ENCODE measurements around the gene PROC.
A peak's percentile ranks its signal among the peaks of the same experiment; 100 is the strongest.

PROC gene

DNA sequence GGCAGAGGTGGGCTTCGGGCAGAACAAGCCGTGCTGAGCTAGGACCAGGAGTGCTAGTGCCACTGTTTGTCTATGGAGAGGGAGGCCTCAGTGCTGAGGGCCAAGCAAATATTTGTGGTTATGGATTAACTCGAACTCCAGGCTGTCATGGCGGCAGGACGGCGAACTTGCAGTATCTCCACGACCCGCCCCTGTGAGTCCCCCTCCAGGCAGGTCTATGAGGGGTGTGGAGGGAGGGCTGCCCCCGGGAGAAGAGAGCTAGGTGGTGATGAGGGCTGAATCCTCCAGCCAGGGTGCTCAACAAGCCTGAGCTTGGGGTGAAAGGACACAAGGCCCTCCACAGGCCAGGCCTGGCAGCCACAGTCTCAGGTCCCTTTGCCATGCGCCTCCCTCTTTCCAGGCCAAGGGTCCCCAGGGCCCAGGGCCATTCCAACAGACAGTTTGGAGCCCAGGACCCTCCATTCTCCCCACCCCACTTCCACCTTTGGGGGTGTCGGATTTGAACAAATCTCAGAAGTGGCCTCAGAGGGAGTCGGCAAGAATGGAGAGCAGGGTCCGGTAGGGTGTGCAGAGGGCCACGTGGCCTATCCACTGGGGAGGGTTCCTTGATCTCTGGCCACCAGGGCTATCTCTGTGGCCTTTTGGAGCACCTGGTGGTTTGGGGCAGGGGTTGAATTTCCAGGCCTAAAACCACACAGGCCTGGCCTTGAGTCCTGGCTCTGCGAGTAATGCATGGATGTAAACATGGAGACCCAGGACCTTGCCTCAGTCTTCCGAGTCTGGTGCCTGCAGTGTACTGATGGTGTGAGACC lies at the start of gene PROC:
TSS of gene PROC (plus strand) at position 128 of the 812 bp plus-strand sequence. CDS start 1,516 bp downstream, outside the sequence.
- DNase-seq (ENCODE audit: low read depth in 2 of 2) = no peak

GRCh38 chr2:127370010-127370409 lies 48.2 kb upstream of the PROC start:
- no peak for DNase-seq (ENCODE audit: low read depth in 2 of 2)

DNA sequence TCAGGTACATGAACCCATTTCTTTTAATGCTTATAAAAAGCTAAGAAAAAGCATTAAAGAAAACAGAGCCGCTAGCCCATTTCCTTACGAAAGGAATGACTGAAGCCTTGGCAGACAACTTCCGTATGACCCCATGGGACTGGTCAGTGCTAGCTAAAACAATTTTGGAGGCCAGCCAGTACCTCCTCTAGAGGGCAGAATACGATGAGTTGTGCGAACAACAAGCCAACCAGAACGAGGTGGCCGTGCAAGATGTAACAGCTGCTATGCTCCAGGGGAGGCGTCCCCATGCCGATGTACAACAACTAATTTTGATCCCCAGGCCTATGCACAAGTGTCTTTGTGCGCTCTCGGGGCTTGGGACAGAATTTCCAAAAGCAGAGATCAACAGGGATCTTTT lies 47.2 kb upstream of the PROC start:
- DNase-seq (ENCODE audit: low read depth in 2 of 2) = no peak

DNA sequence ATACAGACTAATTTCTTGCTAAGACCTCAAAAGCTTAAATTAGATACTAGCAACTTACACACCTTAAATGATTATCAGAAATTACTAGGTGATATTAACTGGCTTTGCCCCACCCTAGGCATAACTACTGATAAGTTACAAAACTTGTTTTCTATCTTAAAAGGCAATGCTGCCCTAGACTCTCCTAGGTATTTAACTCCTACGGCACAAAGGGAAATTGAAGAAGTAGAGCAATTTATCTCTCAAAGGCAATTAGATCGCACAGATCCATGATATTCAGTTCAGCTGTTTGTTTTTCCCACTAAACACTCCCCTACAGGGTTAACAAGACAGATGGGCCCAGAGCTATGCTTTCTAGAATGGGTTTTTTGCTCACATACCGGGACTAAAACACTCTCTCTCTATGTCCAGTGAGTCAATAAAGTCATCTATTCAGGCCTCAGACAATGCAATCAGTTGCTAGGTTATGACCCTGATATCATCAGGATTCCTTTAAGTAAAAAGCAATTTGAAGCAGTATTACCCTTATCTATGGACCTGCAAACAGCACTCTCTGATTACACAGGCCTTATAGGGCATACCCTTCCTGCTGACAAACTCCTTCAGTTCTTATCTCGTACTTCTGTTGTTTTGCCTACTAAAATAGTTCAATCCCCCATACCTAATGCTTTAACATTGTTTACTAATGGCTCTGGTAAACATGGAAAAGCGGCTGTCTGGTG lies 44.7 kb upstream of the PROC start:
- DNase-seq (ENCODE audit: low read depth in 2 of 2) = no peak

- DNase-seq (ENCODE audit: low read depth in 2 of 2) = no peak
Measured at GRCh38 chr2:127376257-127376656, 42.0 kb upstream of the PROC start.

DNA sequence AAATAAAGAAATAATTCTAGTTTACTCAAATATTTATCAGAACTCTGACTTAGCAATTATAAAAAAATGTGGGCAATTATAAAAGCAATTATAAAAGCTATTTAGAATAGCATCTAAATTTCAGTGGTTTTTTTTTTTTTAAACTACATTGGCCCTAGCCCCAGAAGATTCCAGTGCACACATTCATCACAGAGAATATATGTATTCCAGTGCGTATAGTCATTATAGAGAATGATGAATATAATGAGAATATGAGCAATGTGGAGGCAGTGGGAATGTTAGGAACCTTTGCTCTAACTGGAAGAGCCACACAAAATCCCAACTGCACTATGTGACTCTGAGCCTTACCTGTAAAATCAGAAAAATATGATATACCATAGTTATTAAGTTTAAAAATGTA lies 41.0 kb upstream of the PROC start:
- DNase-seq (ENCODE audit: low read depth in 2 of 2) = no peak

- DNase-seq (ENCODE audit: low read depth in 2 of 2) = no peak
Measured at GRCh38 chr2:127378720-127379119, 39.5 kb upstream of the PROC start.

GRCh38 chr2:127379712-127380355 lies 38.4 kb upstream of the PROC start:
- DNase-seq (ENCODE audit: low read depth in 2 of 2) = no peak

DNA sequence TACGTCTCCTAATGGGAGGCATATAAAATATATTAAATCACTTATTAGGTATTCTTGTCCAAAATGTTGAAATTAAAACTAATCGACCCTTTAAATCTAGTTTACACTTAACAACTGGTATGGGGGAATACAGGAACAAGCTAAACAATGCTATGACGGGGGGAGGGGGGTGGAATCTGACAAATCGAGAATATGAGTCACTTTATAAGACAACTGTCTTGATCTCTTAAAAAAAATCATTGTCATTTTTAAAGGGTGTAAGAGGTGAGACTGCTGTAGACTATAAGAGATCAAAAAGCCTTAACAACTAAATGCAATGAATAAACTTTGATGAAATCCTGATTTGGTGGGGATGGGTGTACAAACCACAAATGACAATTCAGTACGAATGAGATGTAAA lies 36.5 kb upstream of the PROC start:
- no peak for DNase-seq (ENCODE audit: low read depth in 2 of 2)

DNA sequence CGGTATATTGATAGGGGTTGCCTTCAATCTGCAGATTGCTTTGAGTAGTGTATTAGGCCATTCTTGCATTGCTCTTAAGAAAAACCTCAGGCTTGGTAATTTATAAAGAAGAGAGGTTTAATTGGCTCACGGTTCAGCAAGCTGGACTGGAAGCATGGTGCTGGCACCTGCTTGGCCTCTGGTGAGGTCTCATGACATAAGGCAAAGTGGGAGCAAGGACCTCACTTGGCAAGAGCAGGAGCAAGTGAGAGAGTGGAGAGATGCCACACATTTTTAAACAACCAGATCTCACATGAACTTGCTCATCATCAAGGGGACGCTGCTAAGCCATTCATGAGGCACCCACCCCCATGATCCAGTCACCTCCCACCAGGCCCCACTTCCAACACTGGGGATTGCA lies 35.4 kb upstream of the PROC start:
- no peak for DNase-seq (ENCODE audit: low read depth in 2 of 2)

DNA sequence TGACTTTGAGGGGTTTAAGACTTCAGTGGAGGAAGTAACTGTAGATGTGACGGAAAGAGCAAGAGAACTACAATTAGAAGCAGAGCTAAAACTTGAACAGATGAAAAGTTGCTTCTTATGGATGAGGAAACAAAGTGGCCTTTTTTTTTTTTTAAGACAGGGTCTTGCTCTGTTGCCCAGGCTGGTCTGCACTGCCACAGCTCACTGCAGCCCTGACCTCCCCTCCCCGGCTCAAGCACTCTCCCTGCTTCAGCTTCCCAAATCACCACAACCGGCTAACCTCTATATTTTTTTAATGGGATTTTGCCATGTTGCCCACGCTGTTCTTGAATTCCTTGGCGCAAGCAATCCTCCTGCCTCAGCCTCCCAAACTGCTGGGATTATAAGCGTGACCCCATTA lies 33.7 kb upstream of the PROC start:
- DNase-seq (ENCODE audit: low read depth in 2 of 2) = no peak

DNA sequence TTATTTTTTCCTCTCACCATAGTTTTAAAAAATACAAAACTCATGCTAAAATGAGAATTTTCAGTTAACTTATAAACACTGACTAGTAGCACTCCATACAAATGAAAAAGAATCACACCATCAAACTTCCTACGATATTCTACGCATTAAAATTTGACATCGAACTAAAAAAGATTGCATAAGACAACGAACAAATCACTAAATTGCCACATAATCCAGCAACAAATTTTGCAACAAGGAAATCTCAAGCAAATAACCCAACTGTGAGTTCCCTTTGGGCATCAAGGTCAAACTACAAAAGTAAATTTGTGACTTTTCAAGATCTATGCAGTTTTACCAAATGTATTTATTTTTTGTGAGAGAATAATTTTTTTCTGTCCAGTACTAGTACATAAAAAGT lies 32.0 kb upstream of the PROC start:
- DNase-seq (ENCODE audit: low read depth in 2 of 2) = no peak

GRCh38 chr2:127386764-127387654 lies 31.2 kb upstream of the PROC start:
- DNase-seq (ENCODE audit: low read depth in 2 of 2) = peak; percentile 51 to 52

GRCh38 chr2:127387655-127388422 lies 30.4 kb upstream of the PROC start, which contains the start of gene MAP3K2:
Gene MAP3K2 (minus strand): TSS chr2:127387975. CDS start chr2:127343129, 44,846 bp downstream.
- peak; percentile 95 to 96 for DNase-seq (ENCODE audit: low read depth in 2 of 2)

- no peak for DNase-seq (ENCODE audit: low read depth in 2 of 2)
Measured at GRCh38 chr2:127388423-127389164, 29.6 kb upstream of the PROC start.

GRCh38 chr2:127389778-127390435 lies 28.3 kb upstream of the PROC start:
- DNase-seq (ENCODE audit: low read depth in 2 of 2) = no peak

DNA sequence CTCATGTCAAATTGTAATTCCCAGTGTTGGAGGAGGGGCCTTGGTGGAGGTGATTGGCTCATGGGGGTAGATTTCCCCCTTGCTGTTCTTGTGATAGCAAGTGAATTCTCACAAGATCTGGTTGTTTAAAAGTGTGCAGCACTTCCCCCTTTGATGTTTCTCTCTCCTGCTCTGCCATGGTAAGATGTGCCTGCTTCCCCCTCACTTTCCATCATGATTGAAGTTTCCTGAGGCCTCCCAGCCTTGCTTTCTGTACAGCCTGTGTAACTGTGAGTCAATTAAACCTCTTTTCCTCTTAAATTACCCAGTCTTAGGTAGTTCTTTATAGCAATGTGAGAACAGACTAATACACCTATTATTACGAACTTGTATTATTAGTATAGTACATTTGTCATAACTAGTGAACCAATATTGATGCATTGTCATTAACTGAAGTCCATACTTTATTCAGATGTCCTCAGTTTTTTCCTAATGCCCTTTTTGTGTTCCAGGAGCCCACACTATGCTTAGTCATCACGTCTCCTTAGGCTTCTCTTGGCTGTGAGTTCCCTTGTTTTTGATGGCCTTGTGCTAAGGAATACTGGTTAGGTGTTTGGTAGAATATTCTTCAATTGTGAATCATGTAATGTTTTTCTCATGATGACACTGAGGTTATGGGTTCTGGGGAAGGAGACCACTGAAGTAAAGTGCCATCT lies 25.9 kb upstream of the PROC start:
- no peak for DNase-seq (ENCODE audit: low read depth in 2 of 2)

- no peak for DNase-seq (ENCODE audit: low read depth in 2 of 2)
Measured at GRCh38 chr2:127392828-127393578, 25.2 kb upstream of the PROC start.
